Measurements from ENCODE around the gene SLC6A6.

Gene SLC6A6

DNA sequence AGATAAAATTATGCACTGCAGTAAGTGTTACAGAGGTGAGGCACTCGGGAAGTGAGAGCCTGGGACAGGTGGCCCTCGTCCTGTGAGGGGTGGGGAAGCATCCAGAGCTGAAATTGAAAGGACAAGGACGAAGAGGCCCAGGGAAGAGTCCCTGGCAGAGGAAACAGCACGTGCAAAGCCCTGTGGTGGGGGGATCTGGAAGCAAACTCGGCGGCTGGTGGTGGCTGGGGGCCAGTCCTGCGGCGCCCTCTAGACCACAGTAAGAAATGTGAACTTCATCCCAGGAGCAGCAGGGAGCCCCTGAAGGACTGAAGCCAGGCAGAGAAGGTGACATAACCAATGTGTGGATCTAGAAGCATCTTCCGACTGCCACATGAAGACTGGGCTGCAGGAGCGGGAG lies 94.9 kb downstream of the SLC6A6 start:
- H3K9ac ChIP-seq (ENCODE audit: low read length in 5 of 5), result no peak overlapping the region
- no peaks in the 10 kb centered on the region for H3K4me1 ChIP-seq (ENCODE audit: control insufficient read depth in 5 of 5, insufficient read depth in 5 of 5, low read length in 5 of 5)
- H3K27me3 ChIP-seq (ENCODE audit: control insufficient read depth in 5 of 5, insufficient read depth in 4 of 5, low read length in 5 of 5), result peaks cover 0 to 5% (median 0%) of the 10 kb centered on the region in 5 donors
- peaks cover 0 to 4% (median 0%) of the 10 kb centered on the region in 5 donors for H3K36me3 ChIP-seq (ENCODE audit: control insufficient read depth in 5 of 5, insufficient read depth in 5 of 5, low read length in 5 of 5)
- H3K9me3 ChIP-seq (ENCODE audit: control insufficient read depth in 5 of 5, low read length in 5 of 5), result peaks cover 0 to 19% (median 11%) of the 10 kb centered on the region in 5 donors
- H3K27ac ChIP-seq (ENCODE audit: low read depth, low read length), result no peak overlapping the region
- no peak overlapping the region for H3K4me3 ChIP-seq (ENCODE audit: low read depth in 1 of 5, low read length in 5 of 5)

DNA sequence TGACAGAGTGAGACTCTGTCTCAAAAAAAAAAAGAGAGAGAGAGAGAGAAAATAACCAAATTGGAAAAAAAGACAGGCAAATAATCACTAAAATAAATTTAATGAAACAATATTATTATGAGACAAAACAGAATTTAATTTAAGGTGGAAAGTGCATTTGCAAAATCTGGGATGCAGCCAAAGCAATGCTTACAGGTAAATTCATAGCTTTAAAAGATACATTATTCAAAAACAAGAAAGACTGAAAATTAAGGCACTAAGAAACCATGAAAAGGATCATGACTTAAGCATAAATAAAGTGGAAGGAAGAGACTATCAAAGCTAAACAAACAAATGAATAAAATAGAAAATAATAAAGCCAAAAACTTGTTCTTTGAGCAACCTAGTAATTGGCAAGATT lies 100.1 kb downstream of the SLC6A6 start:
- H3K4me1 ChIP-seq (ENCODE audit: control insufficient read depth in 5 of 5, insufficient read depth in 5 of 5, low read length in 5 of 5), result no peaks in the 10 kb centered on the region
- no peaks in the 10 kb centered on the region for H3K36me3 ChIP-seq (ENCODE audit: control insufficient read depth in 5 of 5, insufficient read depth in 5 of 5, low read length in 5 of 5)
- H3K9ac ChIP-seq (ENCODE audit: low read length in 5 of 5), result no peak overlapping the region
- peaks cover 0 to 5% (median 3%) of the 10 kb centered on the region in 5 donors for H3K27me3 ChIP-seq (ENCODE audit: control insufficient read depth in 5 of 5, insufficient read depth in 4 of 5, low read length in 5 of 5)
- H3K4me3 ChIP-seq (ENCODE audit: low read depth in 1 of 5, low read length in 5 of 5), result no peak overlapping the region
- peaks cover 5 to 35% (median 20%) of the 10 kb centered on the region in 5 donors for H3K9me3 ChIP-seq (ENCODE audit: control insufficient read depth in 5 of 5, low read length in 5 of 5)
- no peak overlapping the region for H3K27ac ChIP-seq (ENCODE audit: low read depth, low read length)

GRCh38 chr3:14503033-14503705 lies 100.8 kb downstream of the SLC6A6 start:
- no peak overlapping the region for H3K9ac ChIP-seq (ENCODE audit: low read length in 5 of 5)
- H3K36me3 ChIP-seq (ENCODE audit: control insufficient read depth in 5 of 5, insufficient read depth in 5 of 5, low read length in 5 of 5), result no peaks in the 10 kb centered on the region
- no peaks in the 10 kb centered on the region for H3K4me1 ChIP-seq (ENCODE audit: control insufficient read depth in 5 of 5, insufficient read depth in 5 of 5, low read length in 5 of 5)
- H3K9me3 ChIP-seq (ENCODE audit: control insufficient read depth in 5 of 5, low read length in 5 of 5), result peaks cover 5 to 35% (median 20%) of the 10 kb centered on the region in 5 donors
- no peak overlapping the region for H3K27ac ChIP-seq (ENCODE audit: low read depth, low read length)
- peak overlapping the region in 1 of 5 donors; percentile 1 for H3K4me3 ChIP-seq (ENCODE audit: low read depth in 1 of 5, low read length in 5 of 5)
- peaks cover 0 to 5% (median 4%) of the 10 kb centered on the region in 5 donors for H3K27me3 ChIP-seq (ENCODE audit: control insufficient read depth in 5 of 5, insufficient read depth in 4 of 5, low read length in 5 of 5)

GRCh38 chr3:14503706-14504065 lies 101.3 kb downstream of the SLC6A6 start:
- Histone ChIP-seq H3K27ac (ENCODE audit: low read depth, low read length) (no peak overlapping the region), H3K36me3 (ENCODE audit: control insufficient read depth in 5 of 5, insufficient read depth in 5 of 5, low read length in 5 of 5) (no peaks in the 10 kb centered on the region), H3K4me1 (ENCODE audit: control insufficient read depth in 5 of 5, insufficient read depth in 5 of 5, low read length in 5 of 5) (peaks cover 0 to under 1% (median 0%) of the 10 kb centered on the region in 5 donors), H3K9me3 (ENCODE audit: control insufficient read depth in 5 of 5, low read length in 5 of 5) (peaks cover 5 to 35% (median 20%) of the 10 kb centered on the region in 5 donors), H3K27me3 (ENCODE audit: control insufficient read depth in 5 of 5, insufficient read depth in 4 of 5, low read length in 5 of 5) (peaks cover 0 to 7% (median 4%) of the 10 kb centered on the region in 5 donors), H3K9ac (ENCODE audit: low read length in 5 of 5) (no peak overlapping the region), H3K4me3 (ENCODE audit: low read depth in 1 of 5, low read length in 5 of 5) (no peak overlapping the region)

DNA sequence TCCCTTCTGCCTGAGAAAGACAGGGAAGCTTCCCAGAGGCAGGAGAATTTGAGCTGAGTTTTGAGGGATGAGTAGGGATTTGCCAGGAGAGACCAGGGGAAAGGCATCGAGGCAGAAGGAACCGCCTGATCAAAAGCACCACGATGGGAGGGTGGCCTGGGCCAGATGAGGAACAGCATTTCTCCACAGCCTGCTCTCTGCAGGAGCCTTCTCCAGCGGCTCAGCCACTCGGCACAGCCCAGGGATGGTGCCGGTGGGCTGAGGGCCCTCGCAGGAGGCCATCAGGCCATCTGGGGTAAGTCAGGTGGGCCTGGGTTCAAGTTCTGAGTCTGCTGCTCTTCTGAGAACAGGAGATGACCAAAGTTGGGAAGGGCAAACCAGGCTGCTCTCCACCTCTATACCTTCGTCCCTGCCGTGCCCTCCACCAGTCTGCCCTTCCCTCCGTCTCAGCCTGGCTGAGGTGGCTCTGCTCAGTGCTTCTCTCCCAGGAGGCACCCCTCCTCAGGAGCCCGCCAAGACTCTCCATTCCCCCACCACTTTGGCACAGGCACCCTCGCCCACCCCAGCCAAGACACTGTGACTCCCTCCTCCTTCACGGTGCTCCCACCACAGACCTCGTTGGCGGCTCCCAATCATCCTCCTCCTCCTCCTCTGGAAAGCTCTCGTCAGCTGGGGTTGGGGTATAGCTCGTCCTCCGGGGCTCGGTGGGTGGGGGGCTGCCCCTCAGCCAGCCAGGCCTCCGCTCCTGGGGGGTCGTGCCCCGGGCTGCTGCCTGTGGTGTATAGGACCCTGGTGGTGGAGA lies 102.8 kb downstream of the SLC6A6 start:
- Histone ChIP-seq H3K4me3 (ENCODE audit: low read depth in 1 of 5, low read length in 5 of 5) (no peak overlapping the region), H3K9me3 (ENCODE audit: control insufficient read depth in 5 of 5, low read length in 5 of 5) (peaks cover 3 to 32% (median 15%) of the 10 kb centered on the region in 5 donors), H3K36me3 (ENCODE audit: control insufficient read depth in 5 of 5, insufficient read depth in 5 of 5, low read length in 5 of 5) (no peaks in the 10 kb centered on the region), H3K27ac (ENCODE audit: low read depth, low read length) (no peak overlapping the region), H3K27me3 (ENCODE audit: control insufficient read depth in 5 of 5, insufficient read depth in 4 of 5, low read length in 5 of 5) (peaks cover 0 to 7% (median 4%) of the 10 kb centered on the region in 5 donors), H3K4me1 (ENCODE audit: control insufficient read depth in 5 of 5, insufficient read depth in 5 of 5, low read length in 5 of 5) (peaks cover 0 to 2% (median 0%) of the 10 kb centered on the region in 5 donors), H3K9ac (ENCODE audit: low read length in 5 of 5) (no peak overlapping the region)

DNA sequence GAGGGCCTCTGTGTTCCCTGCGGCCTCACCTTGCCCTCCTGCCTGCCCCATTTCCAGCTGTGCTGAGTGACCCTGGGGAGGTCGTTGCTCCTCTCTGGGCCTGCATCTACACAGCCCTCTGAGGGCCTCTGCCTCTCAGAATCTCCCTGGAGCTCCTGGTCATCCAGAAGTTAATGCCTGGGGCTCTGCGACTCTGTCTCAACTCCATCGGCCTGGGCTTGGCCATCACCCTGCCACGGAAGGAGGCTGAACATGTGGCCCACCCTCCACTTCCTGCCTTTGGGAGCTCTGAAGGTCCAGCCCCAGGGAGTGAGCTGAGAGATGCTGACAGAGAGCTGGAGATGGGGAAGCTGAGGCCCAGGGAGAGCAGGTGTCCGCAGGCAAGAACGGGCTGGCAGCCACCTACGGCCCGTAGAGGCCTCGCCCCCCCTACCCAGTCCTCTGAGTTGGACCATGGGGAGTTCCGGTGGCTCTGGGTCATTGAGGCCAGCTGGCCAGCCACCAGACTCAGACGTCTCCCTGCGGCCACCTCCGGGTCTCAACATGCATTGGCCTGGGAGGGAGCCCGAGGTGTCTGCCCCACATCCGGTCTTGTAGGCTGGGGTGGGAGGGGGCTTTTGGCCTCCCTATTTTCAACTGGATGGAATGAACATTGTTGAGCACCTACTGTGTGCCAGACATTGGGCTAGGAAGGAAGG lies 103.5 kb downstream of the SLC6A6 start:
- H3K4me1 ChIP-seq (ENCODE audit: control insufficient read depth in 5 of 5, insufficient read depth in 5 of 5, low read length in 5 of 5), result peaks cover 0 to 2% (median 0%) of the 10 kb centered on the region in 5 donors
- no peak overlapping the region for H3K9ac ChIP-seq (ENCODE audit: low read length in 5 of 5)
- no peak overlapping the region for H3K27ac ChIP-seq (ENCODE audit: low read depth, low read length)
- H3K9me3 ChIP-seq (ENCODE audit: control insufficient read depth in 5 of 5, low read length in 5 of 5), result peaks cover 2 to 25% (median 12%) of the 10 kb centered on the region in 5 donors
- peaks cover 0 to 7% (median 4%) of the 10 kb centered on the region in 5 donors for H3K27me3 ChIP-seq (ENCODE audit: control insufficient read depth in 5 of 5, insufficient read depth in 4 of 5, low read length in 5 of 5)
- H3K36me3 ChIP-seq (ENCODE audit: control insufficient read depth in 5 of 5, insufficient read depth in 5 of 5, low read length in 5 of 5), result no peaks in the 10 kb centered on the region
- no peak overlapping the region for H3K4me3 ChIP-seq (ENCODE audit: low read depth in 1 of 5, low read length in 5 of 5)

- Histone ChIP-seq H3K27ac (ENCODE audit: low read depth, low read length) (no peak overlapping the region), H3K4me1 (ENCODE audit: control insufficient read depth in 5 of 5, insufficient read depth in 5 of 5, low read length in 5 of 5) (peaks cover 0 to 2% (median 0%) of the 10 kb centered on the region in 5 donors), H3K27me3 (ENCODE audit: control insufficient read depth in 5 of 5, insufficient read depth in 4 of 5, low read length in 5 of 5) (peaks cover 0 to 7% (median 4%) of the 10 kb centered on the region in 5 donors), H3K9me3 (ENCODE audit: control insufficient read depth in 5 of 5, low read length in 5 of 5) (peaks cover 2 to 20% (median 9%) of the 10 kb centered on the region in 5 donors), H3K4me3 (ENCODE audit: low read depth in 1 of 5, low read length in 5 of 5) (no peak overlapping the region), H3K36me3 (ENCODE audit: control insufficient read depth in 5 of 5, insufficient read depth in 5 of 5, low read length in 5 of 5) (no peaks in the 10 kb centered on the region), H3K9ac (ENCODE audit: low read length in 5 of 5) (no peak overlapping the region)
Observed at GRCh38 chr3:14506626-14507304, 104.4 kb downstream of the SLC6A6 start.

DNA sequence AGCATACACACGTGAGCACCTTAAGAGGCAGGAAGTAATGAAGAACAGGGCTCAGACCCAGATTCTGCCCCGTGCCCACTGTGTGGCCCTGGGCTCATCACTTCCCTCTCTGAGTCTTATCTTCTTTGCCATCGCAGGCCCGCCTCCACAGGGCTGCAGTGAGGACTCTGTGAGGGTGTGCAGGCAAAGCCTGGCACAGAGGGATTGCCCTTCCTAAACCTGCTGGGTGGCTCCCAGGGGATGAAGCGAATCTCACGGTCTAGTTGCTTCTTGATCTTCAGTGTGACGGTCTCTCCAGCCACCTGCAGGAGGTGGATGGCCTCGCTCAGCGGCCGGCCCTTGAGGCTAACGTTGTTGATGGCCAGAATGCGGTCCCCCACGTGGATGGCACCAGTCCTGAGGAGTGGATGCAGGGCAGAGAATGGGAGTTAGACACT lies 104.9 kb downstream of the SLC6A6 start:
- Histone ChIP-seq H3K4me1 (ENCODE audit: control insufficient read depth in 5 of 5, insufficient read depth in 5 of 5, low read length in 5 of 5) (peaks cover 0 to 2% (median 0%) of the 10 kb centered on the region in 5 donors), H3K4me3 (ENCODE audit: low read depth in 1 of 5, low read length in 5 of 5) (no peak overlapping the region), H3K9me3 (ENCODE audit: control insufficient read depth in 5 of 5, low read length in 5 of 5) (peaks cover 2 to 15% (median 9%) of the 10 kb centered on the region in 5 donors), H3K27me3 (ENCODE audit: control insufficient read depth in 5 of 5, insufficient read depth in 4 of 5, low read length in 5 of 5) (peaks cover 0 to 7% (median 4%) of the 10 kb centered on the region in 5 donors), H3K36me3 (ENCODE audit: control insufficient read depth in 5 of 5, insufficient read depth in 5 of 5, low read length in 5 of 5) (no peaks in the 10 kb centered on the region), H3K27ac (ENCODE audit: low read depth, low read length) (no peak overlapping the region), H3K9ac (ENCODE audit: low read length in 5 of 5) (no peak overlapping the region)

DNA sequence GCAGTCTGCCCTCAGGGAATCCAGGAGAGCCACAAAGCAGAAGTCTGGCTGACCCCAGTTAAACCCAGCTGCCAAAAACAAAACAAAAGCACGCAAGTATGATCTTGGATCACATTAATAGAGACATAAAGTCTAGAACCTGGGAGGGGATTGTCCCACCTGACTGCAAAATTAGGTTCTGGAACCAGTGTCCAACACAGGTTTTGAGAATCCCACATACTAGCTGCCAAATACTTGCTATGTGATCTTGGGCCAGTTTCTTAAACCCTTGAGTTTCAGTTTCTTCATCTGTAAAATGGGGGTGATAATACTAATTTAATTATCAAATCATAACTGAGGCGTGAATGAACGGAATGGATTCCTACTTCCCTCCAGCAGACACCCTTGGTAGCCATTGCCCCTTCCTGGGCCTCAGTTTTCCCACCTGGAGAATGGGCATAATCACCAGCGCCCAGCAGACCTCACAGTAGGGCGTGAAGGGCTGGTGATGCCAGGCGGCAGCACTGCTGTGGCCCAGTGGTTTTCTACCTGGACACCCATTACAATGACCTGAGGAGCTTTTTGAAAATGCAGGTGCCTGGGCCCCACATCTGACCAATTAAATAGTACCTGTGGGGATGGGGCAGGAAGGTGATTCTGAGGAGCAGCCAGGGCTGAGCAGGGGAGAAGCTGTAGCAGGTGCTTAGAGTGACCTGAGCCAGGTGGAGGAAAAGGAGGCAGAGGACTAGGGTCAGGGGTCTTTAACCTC lies 105.5 kb downstream of the SLC6A6 start:
- Histone ChIP-seq H3K9me3 (ENCODE audit: control insufficient read depth in 5 of 5, low read length in 5 of 5) (peaks cover 1 to 9% (median 6%) of the 10 kb centered on the region in 5 donors), H3K9ac (ENCODE audit: low read length in 5 of 5) (no peak overlapping the region), H3K4me3 (ENCODE audit: low read depth in 1 of 5, low read length in 5 of 5) (no peak overlapping the region), H3K27ac (ENCODE audit: low read depth, low read length) (no peak overlapping the region), H3K27me3 (ENCODE audit: control insufficient read depth in 5 of 5, insufficient read depth in 4 of 5, low read length in 5 of 5) (peaks cover 0 to 7% (median 4%) of the 10 kb centered on the region in 5 donors), H3K36me3 (ENCODE audit: control insufficient read depth in 5 of 5, insufficient read depth in 5 of 5, low read length in 5 of 5) (no peaks in the 10 kb centered on the region), H3K4me1 (ENCODE audit: control insufficient read depth in 5 of 5, insufficient read depth in 5 of 5, low read length in 5 of 5) (peaks cover 0 to 2% (median 0%) of the 10 kb centered on the region in 5 donors)

Data from subcutaneous abdominal adipose tissue (tissue), 5 donors.